ENCODE results near the gene ARHGAP1.

ARHGAP1 gene

GRCh38 chr11:46733234-46733633 is 32.8 kb upstream of the ARHGAP1 start:
- H3K9me3 ChIP-seq (ENCODE audit: control insufficient read depth, insufficient read depth, low read length) = no peaks in the 10 kb centered on the region
- H3K4me3 ChIP-seq (ENCODE audit: low read depth, low read length) = no peak overlapping the region
- no peak overlapping the region for H3K9ac ChIP-seq (ENCODE audit: low read depth, low read length)
- H3K36me3 ChIP-seq (ENCODE audit: control insufficient read depth, insufficient read depth, low read length) = no peaks in the 10 kb centered on the region
- H3K27me3 ChIP-seq (ENCODE audit: control insufficient read depth, insufficient read depth, low read length) = no peaks in the 10 kb centered on the region
- no peaks in the 10 kb centered on the region for H3K4me1 ChIP-seq (ENCODE audit: control insufficient read depth, insufficient read depth, low read length)

- Histone ChIP-seq H3K9ac (ENCODE audit: low read depth, low read length) (no peak overlapping the region), H3K4me1 (ENCODE audit: control insufficient read depth, insufficient read depth, low read length) (no peaks in the 10 kb centered on the region), H3K9me3 (ENCODE audit: control insufficient read depth, insufficient read depth, low read length) (no peaks in the 10 kb centered on the region), H3K27me3 (ENCODE audit: control insufficient read depth, insufficient read depth, low read length) (no peaks in the 10 kb centered on the region), H3K4me3 (ENCODE audit: low read depth, low read length) (no peak overlapping the region), H3K36me3 (ENCODE audit: control insufficient read depth, insufficient read depth, low read length) (no peaks in the 10 kb centered on the region)
These were observed 31.1 kb upstream of the ARHGAP1 start for GRCh38 chr11:46731545-46731944.

- H3K27me3 ChIP-seq (ENCODE audit: control insufficient read depth, insufficient read depth, low read length) = no peaks in the 10 kb centered on the region
These were observed 28.9 kb upstream of the ARHGAP1 start for GRCh38 chr11:46729110-46730027.

DNA sequence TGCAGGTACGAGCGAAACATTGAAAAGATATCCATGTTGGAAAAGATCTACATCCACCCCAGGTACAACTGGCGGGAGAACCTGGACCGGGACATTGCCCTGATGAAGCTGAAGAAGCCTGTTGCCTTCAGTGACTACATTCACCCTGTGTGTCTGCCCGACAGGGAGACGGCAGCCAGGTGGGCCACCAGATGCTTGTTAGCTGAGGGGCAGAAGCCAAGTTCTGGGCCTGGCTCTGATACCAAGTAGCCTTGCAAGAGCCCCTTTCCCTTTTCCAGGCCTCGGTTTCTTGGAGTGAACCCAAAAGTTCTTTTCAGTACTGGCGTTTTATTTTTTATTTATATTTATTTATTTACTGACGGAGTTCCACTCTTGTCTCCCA is 28.2 kb upstream of the ARHGAP1 start:
- no peaks in the 10 kb centered on the region for H3K27me3 ChIP-seq (ENCODE audit: control insufficient read depth, insufficient read depth, low read length)
- H3K4me3 ChIP-seq (ENCODE audit: low read depth, low read length) = no peak overlapping the region
- no peaks in the 10 kb centered on the region for H3K36me3 ChIP-seq (ENCODE audit: control insufficient read depth, insufficient read depth, low read length)
- H3K9me3 ChIP-seq (ENCODE audit: control insufficient read depth, insufficient read depth, low read length) = no peaks in the 10 kb centered on the region
- H3K4me1 ChIP-seq (ENCODE audit: control insufficient read depth, insufficient read depth, low read length) = peaks cover 3% of the 10 kb centered on the region
- no peak overlapping the region for H3K9ac ChIP-seq (ENCODE audit: low read depth, low read length)

More at GRCh38 chr11:46729110-46730027, 28.9 kb upstream of the ARHGAP1 start:
- peaks cover 1% of the 10 kb centered on the region for H3K4me1 ChIP-seq (ENCODE audit: control insufficient read depth, insufficient read depth, low read length)
- H3K9me3 ChIP-seq (ENCODE audit: control insufficient read depth, insufficient read depth, low read length) = no peaks in the 10 kb centered on the region
- no peak overlapping the region for H3K4me3 ChIP-seq (ENCODE audit: low read depth, low read length)
- no peak overlapping the region for H3K9ac ChIP-seq (ENCODE audit: low read depth, low read length)
- H3K36me3 ChIP-seq (ENCODE audit: control insufficient read depth, insufficient read depth, low read length) = no peaks in the 10 kb centered on the region

- Histone ChIP-seq H3K27me3 (ENCODE audit: control insufficient read depth, insufficient read depth, low read length) (no peaks in the 10 kb centered on the region), H3K36me3 (ENCODE audit: control insufficient read depth, insufficient read depth, low read length) (no peaks in the 10 kb centered on the region), H3K9ac (ENCODE audit: low read depth, low read length) (no peak overlapping the region), H3K4me3 (ENCODE audit: low read depth, low read length) (no peak overlapping the region), H3K9me3 (ENCODE audit: control insufficient read depth, insufficient read depth, low read length) (no peaks in the 10 kb centered on the region), H3K4me1 (ENCODE audit: control insufficient read depth, insufficient read depth, low read length) (peaks cover 3% of the 10 kb centered on the region)
These were observed 27.7 kb upstream of the ARHGAP1 start for GRCh38 chr11:46727952-46728658.

- H3K4me3 ChIP-seq (ENCODE audit: low read depth, low read length) = no peak overlapping the region
These were observed 25.9 kb upstream of the ARHGAP1 start for GRCh38 chr11:46726206-46726862.

GRCh38 chr11:46725338-46726205 is 25.2 kb upstream of the ARHGAP1 start:
- Histone ChIP-seq H3K9ac (ENCODE audit: low read depth, low read length) (no peak overlapping the region), H3K9me3 (ENCODE audit: control insufficient read depth, insufficient read depth, low read length) (no peaks in the 10 kb centered on the region), H3K4me1 (ENCODE audit: control insufficient read depth, insufficient read depth, low read length) (peaks cover 3% of the 10 kb centered on the region), H3K4me3 (ENCODE audit: low read depth, low read length) (no peak overlapping the region), H3K27me3 (ENCODE audit: control insufficient read depth, insufficient read depth, low read length) (no peaks in the 10 kb centered on the region), H3K36me3 (ENCODE audit: control insufficient read depth, insufficient read depth, low read length) (no peaks in the 10 kb centered on the region)

More at GRCh38 chr11:46726206-46726862, 25.9 kb upstream of the ARHGAP1 start:
- peaks cover 3% of the 10 kb centered on the region for H3K4me1 ChIP-seq (ENCODE audit: control insufficient read depth, insufficient read depth, low read length)
- H3K36me3 ChIP-seq (ENCODE audit: control insufficient read depth, insufficient read depth, low read length) = no peaks in the 10 kb centered on the region
- no peak overlapping the region for H3K9ac ChIP-seq (ENCODE audit: low read depth, low read length)
- no peaks in the 10 kb centered on the region for H3K9me3 ChIP-seq (ENCODE audit: control insufficient read depth, insufficient read depth, low read length)
- no peaks in the 10 kb centered on the region for H3K27me3 ChIP-seq (ENCODE audit: control insufficient read depth, insufficient read depth, low read length)

GRCh38 chr11:46724088-46724487 is 23.7 kb upstream of the ARHGAP1 start:
- Histone ChIP-seq H3K9ac (ENCODE audit: low read depth, low read length) (no peak overlapping the region), H3K9me3 (ENCODE audit: control insufficient read depth, insufficient read depth, low read length) (no peaks in the 10 kb centered on the region), H3K4me1 (ENCODE audit: control insufficient read depth, insufficient read depth, low read length) (peaks cover 3% of the 10 kb centered on the region), H3K36me3 (ENCODE audit: control insufficient read depth, insufficient read depth, low read length) (no peaks in the 10 kb centered on the region), H3K4me3 (ENCODE audit: low read depth, low read length) (no peak overlapping the region), H3K27me3 (ENCODE audit: control insufficient read depth, insufficient read depth, low read length) (no peaks in the 10 kb centered on the region)

DNA sequence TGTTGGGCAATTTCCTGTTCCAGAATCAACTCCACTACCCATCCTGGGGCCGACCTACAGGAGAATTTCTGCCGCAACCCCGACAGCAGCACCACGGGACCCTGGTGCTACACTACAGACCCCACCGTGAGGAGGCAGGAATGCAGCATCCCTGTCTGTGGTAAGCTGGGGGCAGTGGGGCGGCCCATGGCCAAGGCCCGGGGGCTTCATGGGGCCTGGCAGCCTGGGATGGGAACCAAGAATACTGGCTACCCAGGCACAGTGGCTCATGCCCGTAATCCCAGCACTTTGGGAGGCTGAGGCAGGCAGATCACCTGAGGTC is 22.9 kb upstream of the ARHGAP1 start:
- Histone ChIP-seq H3K4me3 (ENCODE audit: low read depth, low read length) (no peak overlapping the region), H3K9me3 (ENCODE audit: control insufficient read depth, insufficient read depth, low read length) (no peaks in the 10 kb centered on the region), H3K36me3 (ENCODE audit: control insufficient read depth, insufficient read depth, low read length) (no peaks in the 10 kb centered on the region), H3K27me3 (ENCODE audit: control insufficient read depth, insufficient read depth, low read length) (no peaks in the 10 kb centered on the region), H3K4me1 (ENCODE audit: control insufficient read depth, insufficient read depth, low read length) (peaks cover 3% of the 10 kb centered on the region), H3K9ac (ENCODE audit: low read depth, low read length) (no peak overlapping the region)

DNA sequence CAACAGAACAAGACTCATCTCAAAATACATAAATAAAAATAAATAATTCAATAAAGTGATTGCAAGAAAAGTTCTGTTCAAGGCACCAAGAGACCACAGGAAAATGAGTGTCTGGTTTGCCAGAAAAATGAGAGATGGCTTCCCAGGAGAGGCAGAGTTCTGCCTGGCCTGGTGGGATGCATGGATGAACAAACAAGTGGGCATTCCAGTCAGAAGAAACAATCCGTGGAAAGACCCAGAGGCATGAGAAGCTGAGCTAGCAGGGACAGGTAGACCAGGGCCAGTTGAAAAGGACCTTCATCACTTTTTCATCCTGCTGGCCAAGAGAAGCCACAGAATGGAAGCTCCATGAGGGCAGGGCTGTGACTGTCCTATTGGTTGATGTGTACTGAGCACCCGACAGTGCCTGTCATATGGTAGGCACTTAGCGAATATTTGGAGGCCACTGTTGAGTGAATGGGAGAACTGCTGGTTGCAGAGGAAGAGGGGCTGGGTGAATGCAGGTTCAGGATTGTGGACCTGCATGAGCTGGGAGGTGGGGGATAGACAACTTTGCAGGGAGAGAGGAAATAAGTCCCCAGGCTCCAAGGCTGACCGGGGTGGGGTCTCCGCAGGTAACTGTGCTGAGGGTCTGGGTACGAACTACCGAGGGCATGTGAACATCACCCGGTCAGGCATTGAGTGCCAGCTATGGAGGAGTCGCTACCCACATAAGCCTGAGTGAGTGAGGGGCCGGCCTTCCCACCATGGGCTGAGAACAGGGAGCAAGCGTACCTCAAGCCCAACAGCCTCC is 22.3 kb upstream of the ARHGAP1 start:
- H3K36me3 ChIP-seq (ENCODE audit: control insufficient read depth, insufficient read depth, low read length) = no peaks in the 10 kb centered on the region
- no peaks in the 10 kb centered on the region for H3K27me3 ChIP-seq (ENCODE audit: control insufficient read depth, insufficient read depth, low read length)
- H3K4me1 ChIP-seq (ENCODE audit: control insufficient read depth, insufficient read depth, low read length) = peaks cover 3% of the 10 kb centered on the region
- H3K4me3 ChIP-seq (ENCODE audit: low read depth, low read length) = no peak overlapping the region
- no peak overlapping the region for H3K9ac ChIP-seq (ENCODE audit: low read depth, low read length)
- H3K9me3 ChIP-seq (ENCODE audit: control insufficient read depth, insufficient read depth, low read length) = no peaks in the 10 kb centered on the region
